Caco-2 (cell line): ENCODE measurements around the gene PLOD1. TPM values are rescaled to one million over a fixed set of nuclear protein-coding genes. Genes with fewer than 3 reads are reported as not detected.
"Not testable (repeated sequence)": the region's sequence is repeated elsewhere in the genome, so short reads cannot be mapped to it uniquely, and the experiment has no call there.

Source experiments
- BruUV-seq: library from RNA; stranded (reverse); fragments of 400-500 nt; replicated peaks from 2 replicates; lab custom pipeline; 2021; lab: Mats Ljungman, UMichigan
- CTCF ChIA-PET: fragments of 300-600 bp; sonication (Branson Sonifier 250); formaldehyde crosslinking; loops from one replicate; lab custom pipeline; 2022; ENCODE audit warnings: antibody characterized with exemption; lab: Charles Lee
- POLR2A ChIA-PET: fragments of 300-600 bp; sonication (Branson Sonifier 250); formaldehyde crosslinking; loops from one replicate; lab custom pipeline; 2022; ENCODE audit warnings: antibody characterized with exemption; lab: Charles Lee
- DNase-seq, 2 experiments: peaks; one replicate each; pipeline versions ENCODE4 v3.0.0 to v3.0.0-alpha.2; 2020 to 2022
- H3K27me3 ChIP-seq: replicated peaks from 2 replicates; pipeline ENCODE4 v1.6.0; 2011; ENCODE audit warnings: low read length; ENCODE audit not compliant: control insufficient read depth, insufficient read depth
- H3K36me3 ChIP-seq: 2 replicates; pipeline ENCODE4 v1.5.1; 2011; ENCODE audit warnings: low read length; ENCODE audit not compliant: control insufficient read depth, insufficient read depth
- H3K4me1 ChIP-seq: fragments of 250-450 bp; sonication (Bioruptor Pico); 2 replicates; pipeline ENCODE4 v1.5.1; 2020; ENCODE audit warnings: mild to moderate bottlenecking
- H3K4me3 ChIP-seq: 2 replicates; pipeline ENCODE4 v1.5.1; 2011; ENCODE audit warnings: low read depth, mild to moderate bottlenecking, control low read depth, low read length
- H3K9me3 ChIP-seq: fragments of 250-450 bp; sonication (Bioruptor Pico); 2 replicates; pipeline ENCODE4 v1.5.1; 2020; ENCODE audit warnings: mild to moderate bottlenecking, moderate library complexity
- H3K27ac Mint-ChIP-seq: one replicate; pipeline ENCODE4 v1.8.0; 2022; ENCODE audit warnings: mixed read lengths; ENCODE audit not compliant: unreplicated experiment
- H3K27me3 Mint-ChIP-seq: one replicate; pipeline ENCODE4 v1.8.0; 2022; ENCODE audit warnings: mixed read lengths; ENCODE audit not compliant: insufficient read depth, unreplicated experiment
- H3K36me3 Mint-ChIP-seq: one replicate; pipeline ENCODE4 v1.8.0; 2022; ENCODE audit warnings: mild to moderate bottlenecking, mixed read lengths; ENCODE audit not compliant: insufficient read depth, unreplicated experiment
- H3K4me1 Mint-ChIP-seq: one replicate; pipeline ENCODE4 v1.8.0; 2022; ENCODE audit warnings: low read depth, mixed read lengths; ENCODE audit not compliant: unreplicated experiment
- H3K4me3 Mint-ChIP-seq: one replicate; pipeline ENCODE4 v1.8.0; 2022; ENCODE audit warnings: mild to moderate bottlenecking, moderate library complexity, mixed read lengths; ENCODE audit not compliant: unreplicated experiment
- H3K9me3 Mint-ChIP-seq: one replicate; pipeline ENCODE4 v1.8.0; 2022; ENCODE audit warnings: mixed read lengths; ENCODE audit not compliant: unreplicated experiment
- intact Hi-C: fragments of 100-400 bp; cut with micrococcal nuclease; formaldehyde crosslinking; loops from one replicate; pipeline ENCODE4 v1.10.0; 2022; ENCODE audit not compliant: unreplicated experiment
- total RNA-seq: library from RNA; stranded (reverse); gene quantifications from 2 replicates; pipeline ENCODE4 v1.2.3, GENCODE V29; 2022
- TF ChIP-seq, protein P1 (sequence below), 2 experiments: fragments of 200-600 bp in 1 of 2; IDR thresholded peaks; 1 replicate in 1 of 2; 2 replicates in 1 of 2; pipeline versions ENCODE4 v1.5.1 to v1.8.0; 2011 to 2022; ENCODE audit warnings: antibody characterized with exemption in 1 of 2, control low read depth in 1 of 2, inconsistent platforms in 1 of 2, low read depth in 1 of 2, low read length in 1 of 2, mild to moderate bottlenecking in 1 of 2, moderate library complexity in 1 of 2; ENCODE audit not compliant: insufficient read depth in 1 of 2, severe bottlenecking in 1 of 2, unreplicated experiment in 1 of 2

Gene PLOD1
- total RNA-seq, 1 experiment from 2014 or later, result 89.3 TPM

DNA sequence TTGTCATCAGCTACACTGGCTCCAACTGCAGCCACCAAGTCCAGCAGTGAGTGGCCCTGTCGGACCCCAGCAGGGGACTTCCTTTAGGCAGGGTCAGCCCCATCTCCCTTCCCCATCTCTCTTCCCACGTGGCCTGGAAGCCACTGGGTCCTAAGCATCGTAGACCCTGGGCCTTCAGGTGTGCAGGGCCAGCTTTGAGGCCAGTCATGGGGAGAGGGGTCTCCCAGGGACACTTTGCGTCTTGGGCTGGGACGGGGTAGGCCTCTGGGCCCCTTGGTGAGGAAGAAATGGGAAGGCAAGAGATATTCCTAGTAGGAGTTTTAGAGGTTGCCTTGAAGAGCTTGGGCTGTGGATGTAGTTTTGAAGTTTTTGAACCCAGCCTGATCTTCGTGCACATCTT, 72.7 kb downstream of the PLOD1 start:
- no peaks in the 10 kb centered on the region for H3K27me3 ChIP-seq
- Mint-ChIP-seq H3K4me3 (no peak overlapping the region), H3K9me3 (no peaks in the 10 kb centered on the region), H3K4me1 (peaks cover 7% of the 10 kb centered on the region), H3K36me3 (peaks cover 87% of the 10 kb centered on the region), H3K27me3 (no peaks in the 10 kb centered on the region), H3K27ac (no peak overlapping the region)
- CTCF ChIA-PET, result no interaction called here
- H3K36me3 ChIP-seq, result peaks cover 9% of the 10 kb centered on the region
- H3K9me3 ChIP-seq, result no peaks in the 10 kb centered on the region
- intact Hi-C loops, result no loop called here
- TF ChIP-seq, protein P1, sequence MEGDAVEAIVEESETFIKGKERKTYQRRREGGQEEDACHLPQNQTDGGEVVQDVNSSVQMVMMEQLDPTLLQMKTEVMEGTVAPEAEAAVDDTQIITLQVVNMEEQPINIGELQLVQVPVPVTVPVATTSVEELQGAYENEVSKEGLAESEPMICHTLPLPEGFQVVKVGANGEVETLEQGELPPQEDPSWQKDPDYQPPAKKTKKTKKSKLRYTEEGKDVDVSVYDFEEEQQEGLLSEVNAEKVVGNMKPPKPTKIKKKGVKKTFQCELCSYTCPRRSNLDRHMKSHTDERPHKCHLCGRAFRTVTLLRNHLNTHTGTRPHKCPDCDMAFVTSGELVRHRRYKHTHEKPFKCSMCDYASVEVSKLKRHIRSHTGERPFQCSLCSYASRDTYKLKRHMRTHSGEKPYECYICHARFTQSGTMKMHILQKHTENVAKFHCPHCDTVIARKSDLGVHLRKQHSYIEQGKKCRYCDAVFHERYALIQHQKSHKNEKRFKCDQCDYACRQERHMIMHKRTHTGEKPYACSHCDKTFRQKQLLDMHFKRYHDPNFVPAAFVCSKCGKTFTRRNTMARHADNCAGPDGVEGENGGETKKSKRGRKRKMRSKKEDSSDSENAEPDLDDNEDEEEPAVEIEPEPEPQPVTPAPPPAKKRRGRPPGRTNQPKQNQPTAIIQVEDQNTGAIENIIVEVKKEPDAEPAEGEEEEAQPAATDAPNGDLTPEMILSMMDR (IDR thresholded peaks at IDR 0.05; ENCODE audit: insufficient read depth in 1 of 2, low read depth in 1 of 2, low read length in 1 of 2, severe bottlenecking in 1 of 2, unreplicated experiment in 1 of 2), result no peak
- POLR2A ChIA-PET, result no interaction called here
- no TSS peak for BruUV-seq
- H3K4me3 ChIP-seq, result no peak overlapping the region
- no peak for DNase-seq
- H3K4me1 ChIP-seq, result no peaks in the 10 kb centered on the region

DNA sequence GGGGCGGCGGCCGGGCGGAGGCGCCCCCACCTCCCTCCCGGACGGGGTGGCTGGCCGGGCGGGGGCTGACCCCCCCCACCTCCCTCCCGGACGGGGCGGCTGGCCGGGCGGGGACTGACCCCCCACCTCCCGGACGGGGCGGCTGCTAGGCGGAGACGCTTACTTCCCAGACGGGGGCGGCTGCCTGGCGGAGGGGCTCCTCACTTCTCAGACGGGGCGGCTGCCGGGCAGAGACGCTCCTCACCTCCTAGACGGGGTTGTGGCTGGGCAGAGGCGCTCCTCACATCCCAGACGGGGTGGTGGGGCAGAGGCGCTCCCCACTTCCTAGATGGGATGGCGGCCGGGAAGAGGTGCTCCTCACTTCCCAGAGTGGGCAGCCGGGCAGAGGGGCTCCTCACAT, 73.8 kb downstream of the PLOD1 start:
- DNase-seq, intact Hi-C loops, H3K36me3 ChIP-seq: not testable (repeated sequence)

DNA sequence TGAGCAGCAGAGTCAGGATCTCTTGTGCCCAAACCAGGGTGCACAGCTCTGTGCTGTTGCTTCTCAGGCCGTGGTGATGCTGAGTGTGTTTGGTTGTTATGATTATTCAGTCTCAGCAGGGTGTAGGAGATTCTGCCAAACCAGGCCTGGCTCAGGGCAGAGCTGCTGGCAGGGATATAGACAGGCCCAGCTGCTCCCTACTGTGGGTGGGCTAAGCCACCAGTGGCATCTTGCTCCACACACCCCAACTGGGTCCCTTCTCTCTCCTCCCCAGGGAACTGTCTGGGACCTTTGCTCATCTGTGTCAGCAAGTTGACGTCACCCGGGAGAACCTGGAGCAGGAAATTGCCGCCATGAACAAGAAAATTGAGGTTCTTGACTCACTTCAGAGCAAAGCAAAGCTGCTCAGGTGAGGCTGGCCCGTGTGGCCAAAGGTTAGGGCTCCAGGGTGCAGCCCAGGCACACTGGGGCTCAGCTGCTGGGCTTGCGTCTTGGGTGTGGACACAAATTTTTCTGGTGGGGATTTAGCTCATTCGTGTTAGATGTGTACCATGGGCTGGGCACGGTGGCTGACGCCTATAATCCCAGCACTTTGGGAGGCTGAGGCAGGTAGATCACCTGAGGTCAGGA, 74.9 kb downstream of the PLOD1 start:
- TF ChIP-seq, protein P1 (IDR thresholded peaks at IDR 0.05; ENCODE audit: insufficient read depth in 1 of 2, low read depth in 1 of 2, low read length in 1 of 2, severe bottlenecking in 1 of 2, unreplicated experiment in 1 of 2), result no peak
- no TSS peak for BruUV-seq
- Histone ChIP-seq H3K36me3 (peaks cover 9% of the 10 kb centered on the region), H3K4me3 (no peak overlapping the region), H3K9me3 (no peaks in the 10 kb centered on the region), H3K4me1 (no peaks in the 10 kb centered on the region), H3K27me3 (no peaks in the 10 kb centered on the region)
- H3K9me3 Mint-ChIP-seq, result no peaks in the 10 kb centered on the region
- DNase-seq, result no peak
- intact Hi-C loops, result no loop called here
- no peak overlapping the region for H3K4me3 Mint-ChIP-seq
- H3K27ac Mint-ChIP-seq, result no peak overlapping the region
- peaks cover 73% of the 10 kb centered on the region for H3K36me3 Mint-ChIP-seq
- ChIA-PET CTCF (no interaction called here), POLR2A (no interaction called here)
- H3K4me1 Mint-ChIP-seq, result peaks cover 13% of the 10 kb centered on the region
- no peaks in the 10 kb centered on the region for H3K27me3 Mint-ChIP-seq

More for the DNA sequence above, 73.8 kb downstream of the PLOD1 start:
- H3K27me3 Mint-ChIP-seq, BruUV-seq, H3K27ac Mint-ChIP-seq, H3K27me3 ChIP-seq, CTCF ChIA-PET, H3K4me3 ChIP-seq, H3K9me3 Mint-ChIP-seq, H3K4me3 Mint-ChIP-seq, H3K4me1 ChIP-seq, POLR2A ChIA-PET, H3K9me3 ChIP-seq, H3K4me1 Mint-ChIP-seq: not testable (repeated sequence)
- H3K36me3 Mint-ChIP-seq, result peaks cover 78% of the 10 kb centered on the region
